ENCODE measurements around the gene GABPB1.

GABPB1 gene

GRCh38 chr15:50261981-50262380 lies 93.0 kb downstream of the GABPB1 start:
- Histone ChIP-seq H3K27ac (ENCODE audit: low read depth, low read length) (no peak overlapping the region), H3K4me3 (ENCODE audit: low read depth in 1 of 5, low read length in 5 of 5) (no peak overlapping the region), H3K9me3 (ENCODE audit: control insufficient read depth in 5 of 5, low read length in 5 of 5) (no peaks in the 10 kb centered on the region), H3K9ac (ENCODE audit: low read length in 5 of 5) (no peak overlapping the region), H3K27me3 (ENCODE audit: control insufficient read depth in 5 of 5, insufficient read depth in 4 of 5, low read length in 5 of 5) (no peaks in the 10 kb centered on the region), H3K4me1 (ENCODE audit: control insufficient read depth in 5 of 5, insufficient read depth in 5 of 5, low read length in 5 of 5) (no peaks in the 10 kb centered on the region), H3K36me3 (ENCODE audit: control insufficient read depth in 5 of 5, insufficient read depth in 5 of 5, low read length in 5 of 5) (no peaks in the 10 kb centered on the region)

GRCh38 chr15:50260969-50261496 lies 94.0 kb downstream of the GABPB1 start:
- no peaks in the 10 kb centered on the region for H3K4me1 ChIP-seq (ENCODE audit: control insufficient read depth in 5 of 5, insufficient read depth in 5 of 5, low read length in 5 of 5)
- H3K9ac ChIP-seq (ENCODE audit: low read length in 5 of 5): no peak overlapping the region
- no peaks in the 10 kb centered on the region for H3K9me3 ChIP-seq (ENCODE audit: control insufficient read depth in 5 of 5, low read length in 5 of 5)
- no peak overlapping the region for H3K4me3 ChIP-seq (ENCODE audit: low read depth in 1 of 5, low read length in 5 of 5)
- no peak overlapping the region for H3K27ac ChIP-seq (ENCODE audit: low read depth, low read length)
- H3K36me3 ChIP-seq (ENCODE audit: control insufficient read depth in 5 of 5, insufficient read depth in 5 of 5, low read length in 5 of 5): no peaks in the 10 kb centered on the region
- H3K27me3 ChIP-seq (ENCODE audit: control insufficient read depth in 5 of 5, insufficient read depth in 4 of 5, low read length in 5 of 5): no peaks in the 10 kb centered on the region

DNA sequence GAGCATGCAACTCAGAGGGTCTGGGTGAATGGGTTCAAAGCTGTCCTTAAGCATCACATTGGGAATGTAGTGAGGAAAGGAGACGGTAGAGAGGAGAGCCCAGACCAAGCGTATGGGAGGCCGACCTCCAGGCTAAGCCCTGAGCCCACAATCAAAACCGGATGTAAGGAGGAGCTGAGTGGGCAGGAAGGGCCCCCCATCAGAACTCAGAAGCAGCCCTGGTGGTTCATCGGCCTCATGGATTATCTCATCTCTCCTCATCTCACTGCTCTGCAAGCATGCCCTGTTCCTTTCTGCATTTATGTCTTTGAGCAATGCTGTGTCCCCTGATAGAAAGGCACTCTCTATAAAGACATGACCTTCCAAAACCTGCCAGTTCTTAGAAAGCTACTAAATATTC lies 95.7 kb downstream of the GABPB1 start:
- no peaks in the 10 kb centered on the region for H3K36me3 ChIP-seq (ENCODE audit: control insufficient read depth in 5 of 5, insufficient read depth in 5 of 5, low read length in 5 of 5)
- H3K4me1 ChIP-seq (ENCODE audit: control insufficient read depth in 5 of 5, insufficient read depth in 5 of 5, low read length in 5 of 5): no peaks in the 10 kb centered on the region
- no peak overlapping the region for H3K9ac ChIP-seq (ENCODE audit: low read length in 5 of 5)
- H3K27me3 ChIP-seq (ENCODE audit: control insufficient read depth in 5 of 5, insufficient read depth in 4 of 5, low read length in 5 of 5): no peaks in the 10 kb centered on the region
- no peak overlapping the region for H3K4me3 ChIP-seq (ENCODE audit: low read depth in 1 of 5, low read length in 5 of 5)
- H3K9me3 ChIP-seq (ENCODE audit: control insufficient read depth in 5 of 5, low read length in 5 of 5): no peaks in the 10 kb centered on the region
- H3K27ac ChIP-seq (ENCODE audit: low read depth, low read length): no peak overlapping the region

DNA sequence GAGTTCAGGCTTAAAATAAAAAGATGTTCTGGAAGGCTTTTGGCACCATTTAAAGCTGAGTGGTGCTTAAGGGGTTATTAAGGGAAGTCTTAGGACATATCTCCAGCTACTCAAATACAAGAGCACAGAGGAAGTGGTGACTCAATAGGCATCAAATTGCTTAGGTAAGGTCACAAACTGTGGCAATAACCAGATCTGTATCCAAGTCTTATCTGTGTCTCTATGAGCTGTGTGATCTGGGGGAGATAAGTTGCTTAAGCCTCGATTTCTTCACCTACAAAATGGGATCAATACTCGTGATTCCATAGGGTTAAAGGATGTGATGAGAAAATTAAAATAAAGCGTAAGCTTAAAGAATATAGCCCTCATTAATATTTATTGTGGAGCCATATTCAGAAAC lies 97.1 kb downstream of the GABPB1 start:
- Histone ChIP-seq H3K4me3 (ENCODE audit: low read depth in 1 of 5, low read length in 5 of 5) (no peak overlapping the region), H3K27me3 (ENCODE audit: control insufficient read depth in 5 of 5, insufficient read depth in 4 of 5, low read length in 5 of 5) (no peaks in the 10 kb centered on the region), H3K36me3 (ENCODE audit: control insufficient read depth in 5 of 5, insufficient read depth in 5 of 5, low read length in 5 of 5) (no peaks in the 10 kb centered on the region), H3K9ac (ENCODE audit: low read length in 5 of 5) (no peak overlapping the region), H3K4me1 (ENCODE audit: control insufficient read depth in 5 of 5, insufficient read depth in 5 of 5, low read length in 5 of 5) (no peaks in the 10 kb centered on the region), H3K27ac (ENCODE audit: low read depth, low read length) (no peak overlapping the region), H3K9me3 (ENCODE audit: control insufficient read depth in 5 of 5, low read length in 5 of 5) (no peaks in the 10 kb centered on the region)

- Histone ChIP-seq H3K27me3 (ENCODE audit: control insufficient read depth in 5 of 5, insufficient read depth in 4 of 5, low read length in 5 of 5) (no peaks in the 10 kb centered on the region), H3K4me3 (ENCODE audit: low read depth in 1 of 5, low read length in 5 of 5) (no peak overlapping the region), H3K9me3 (ENCODE audit: control insufficient read depth in 5 of 5, low read length in 5 of 5) (no peaks in the 10 kb centered on the region), H3K4me1 (ENCODE audit: control insufficient read depth in 5 of 5, insufficient read depth in 5 of 5, low read length in 5 of 5) (no peaks in the 10 kb centered on the region), H3K27ac (ENCODE audit: low read depth, low read length) (no peak overlapping the region), H3K36me3 (ENCODE audit: control insufficient read depth in 5 of 5, insufficient read depth in 5 of 5, low read length in 5 of 5) (no peaks in the 10 kb centered on the region), H3K9ac (ENCODE audit: low read length in 5 of 5) (no peak overlapping the region)
These were observed 97.7 kb downstream of the GABPB1 start for GRCh38 chr15:50257332-50257731.

- Histone ChIP-seq H3K4me1 (ENCODE audit: control insufficient read depth in 5 of 5, insufficient read depth in 5 of 5, low read length in 5 of 5) (no peaks in the 10 kb centered on the region), H3K27me3 (ENCODE audit: control insufficient read depth in 5 of 5, insufficient read depth in 4 of 5, low read length in 5 of 5) (no peaks in the 10 kb centered on the region), H3K4me3 (ENCODE audit: low read depth in 1 of 5, low read length in 5 of 5) (no peak overlapping the region), H3K9ac (ENCODE audit: low read length in 5 of 5) (no peak overlapping the region), H3K27ac (ENCODE audit: low read depth, low read length) (no peak overlapping the region), H3K36me3 (ENCODE audit: control insufficient read depth in 5 of 5, insufficient read depth in 5 of 5, low read length in 5 of 5) (no peaks in the 10 kb centered on the region), H3K9me3 (ENCODE audit: control insufficient read depth in 5 of 5, low read length in 5 of 5) (no peaks in the 10 kb centered on the region)
These were observed 98.6 kb downstream of the GABPB1 start for GRCh38 chr15:50256188-50257041.

- Histone ChIP-seq H3K27ac (ENCODE audit: low read depth, low read length) (no peak overlapping the region), H3K4me1 (ENCODE audit: control insufficient read depth in 5 of 5, insufficient read depth in 5 of 5, low read length in 5 of 5) (peaks cover 0 to 3% (median 0%) of the 10 kb centered on the region in 5 donors)
These were observed 102.4 kb downstream of the GABPB1 start for GRCh38 chr15:50252556-50252955.

DNA sequence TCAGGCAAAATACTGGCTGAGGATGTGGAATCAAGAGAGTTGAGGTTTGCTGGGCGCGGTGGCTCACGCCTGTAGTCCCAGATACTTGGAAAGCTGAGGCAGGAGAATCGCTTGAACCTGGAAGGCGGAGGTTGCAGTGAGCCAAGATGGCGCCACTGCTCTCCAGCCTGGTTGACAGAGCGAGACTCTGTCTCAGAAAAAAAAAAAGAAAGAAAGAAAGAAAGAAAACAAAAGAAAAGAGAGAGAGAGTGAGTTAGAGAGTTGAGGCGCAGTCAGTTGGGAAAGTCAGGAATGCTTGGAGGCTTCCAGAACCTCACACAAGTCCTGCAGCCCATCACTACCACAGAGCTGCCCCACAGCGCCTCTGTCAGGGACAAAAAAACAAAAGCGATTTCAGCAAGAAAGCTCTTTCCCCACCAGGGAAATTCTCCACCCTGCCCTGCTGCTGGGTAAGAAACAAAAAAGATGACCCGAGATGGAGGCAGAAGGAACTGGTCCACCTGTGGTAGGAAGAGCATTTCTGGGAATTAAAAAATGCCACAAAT lies 103.3 kb downstream of the GABPB1 start:
- no peak overlapping the region for H3K9ac ChIP-seq (ENCODE audit: low read length in 5 of 5)
- H3K4me3 ChIP-seq (ENCODE audit: low read depth in 1 of 5, low read length in 5 of 5): no peak overlapping the region
- no peaks in the 10 kb centered on the region for H3K36me3 ChIP-seq (ENCODE audit: control insufficient read depth in 5 of 5, insufficient read depth in 5 of 5, low read length in 5 of 5)
- no peaks in the 10 kb centered on the region for H3K9me3 ChIP-seq (ENCODE audit: control insufficient read depth in 5 of 5, low read length in 5 of 5)
- no peaks in the 10 kb centered on the region for H3K27me3 ChIP-seq (ENCODE audit: control insufficient read depth in 5 of 5, insufficient read depth in 4 of 5, low read length in 5 of 5)
- H3K4me1 ChIP-seq (ENCODE audit: control insufficient read depth in 5 of 5, insufficient read depth in 5 of 5, low read length in 5 of 5): peaks cover 0 to 3% (median 0%) of the 10 kb centered on the region in 5 donors
- no peak overlapping the region for H3K27ac ChIP-seq (ENCODE audit: low read depth, low read length)

More at GRCh38 chr15:50252556-50252955, 102.4 kb downstream of the GABPB1 start:
- Histone ChIP-seq H3K4me3 (ENCODE audit: low read depth in 1 of 5, low read length in 5 of 5) (no peak overlapping the region), H3K36me3 (ENCODE audit: control insufficient read depth in 5 of 5, insufficient read depth in 5 of 5, low read length in 5 of 5) (no peaks in the 10 kb centered on the region), H3K27me3 (ENCODE audit: control insufficient read depth in 5 of 5, insufficient read depth in 4 of 5, low read length in 5 of 5) (no peaks in the 10 kb centered on the region), H3K9ac (ENCODE audit: low read length in 5 of 5) (no peak overlapping the region), H3K9me3 (ENCODE audit: control insufficient read depth in 5 of 5, low read length in 5 of 5) (no peaks in the 10 kb centered on the region)

- Histone ChIP-seq H3K27ac (ENCODE audit: low read depth, low read length) (no peak overlapping the region), H3K4me1 (ENCODE audit: control insufficient read depth in 5 of 5, insufficient read depth in 5 of 5, low read length in 5 of 5) (peaks cover 0 to 3% (median 0%) of the 10 kb centered on the region in 5 donors), H3K9me3 (ENCODE audit: control insufficient read depth in 5 of 5, low read length in 5 of 5) (no peaks in the 10 kb centered on the region), H3K9ac (ENCODE audit: low read length in 5 of 5) (no peak overlapping the region), H3K27me3 (ENCODE audit: control insufficient read depth in 5 of 5, insufficient read depth in 4 of 5, low read length in 5 of 5) (no peaks in the 10 kb centered on the region), H3K36me3 (ENCODE audit: control insufficient read depth in 5 of 5, insufficient read depth in 5 of 5, low read length in 5 of 5) (no peaks in the 10 kb centered on the region), H3K4me3 (ENCODE audit: low read depth in 1 of 5, low read length in 5 of 5) (no peak overlapping the region)
These were observed 104.1 kb downstream of the GABPB1 start for GRCh38 chr15:50250760-50251394.

GRCh38 chr15:50249704-50250103 lies 105.3 kb downstream of the GABPB1 start:
- Histone ChIP-seq H3K9me3 (ENCODE audit: control insufficient read depth in 5 of 5, low read length in 5 of 5) (no peaks in the 10 kb centered on the region), H3K27me3 (ENCODE audit: control insufficient read depth in 5 of 5, insufficient read depth in 4 of 5, low read length in 5 of 5) (no peaks in the 10 kb centered on the region), H3K4me1 (ENCODE audit: control insufficient read depth in 5 of 5, insufficient read depth in 5 of 5, low read length in 5 of 5) (peaks cover 0 to 3% (median 0%) of the 10 kb centered on the region in 5 donors), H3K27ac (ENCODE audit: low read depth, low read length) (no peak overlapping the region), H3K4me3 (ENCODE audit: low read depth in 1 of 5, low read length in 5 of 5) (no peak overlapping the region), H3K36me3 (ENCODE audit: control insufficient read depth in 5 of 5, insufficient read depth in 5 of 5, low read length in 5 of 5) (no peaks in the 10 kb centered on the region), H3K9ac (ENCODE audit: low read length in 5 of 5) (no peak overlapping the region)

All from subcutaneous abdominal adipose tissue (tissue), 5 donors.